ENCODE measurements around the gene GOLPH3L.
A peak's percentile ranks its signal among the peaks of the same experiment; 100 is the strongest.
"Not testable (repeated sequence)": the region's sequence is repeated elsewhere in the genome, so short reads cannot be mapped to it uniquely, and the experiment has no call there.

The GOLPH3L gene

DNA sequence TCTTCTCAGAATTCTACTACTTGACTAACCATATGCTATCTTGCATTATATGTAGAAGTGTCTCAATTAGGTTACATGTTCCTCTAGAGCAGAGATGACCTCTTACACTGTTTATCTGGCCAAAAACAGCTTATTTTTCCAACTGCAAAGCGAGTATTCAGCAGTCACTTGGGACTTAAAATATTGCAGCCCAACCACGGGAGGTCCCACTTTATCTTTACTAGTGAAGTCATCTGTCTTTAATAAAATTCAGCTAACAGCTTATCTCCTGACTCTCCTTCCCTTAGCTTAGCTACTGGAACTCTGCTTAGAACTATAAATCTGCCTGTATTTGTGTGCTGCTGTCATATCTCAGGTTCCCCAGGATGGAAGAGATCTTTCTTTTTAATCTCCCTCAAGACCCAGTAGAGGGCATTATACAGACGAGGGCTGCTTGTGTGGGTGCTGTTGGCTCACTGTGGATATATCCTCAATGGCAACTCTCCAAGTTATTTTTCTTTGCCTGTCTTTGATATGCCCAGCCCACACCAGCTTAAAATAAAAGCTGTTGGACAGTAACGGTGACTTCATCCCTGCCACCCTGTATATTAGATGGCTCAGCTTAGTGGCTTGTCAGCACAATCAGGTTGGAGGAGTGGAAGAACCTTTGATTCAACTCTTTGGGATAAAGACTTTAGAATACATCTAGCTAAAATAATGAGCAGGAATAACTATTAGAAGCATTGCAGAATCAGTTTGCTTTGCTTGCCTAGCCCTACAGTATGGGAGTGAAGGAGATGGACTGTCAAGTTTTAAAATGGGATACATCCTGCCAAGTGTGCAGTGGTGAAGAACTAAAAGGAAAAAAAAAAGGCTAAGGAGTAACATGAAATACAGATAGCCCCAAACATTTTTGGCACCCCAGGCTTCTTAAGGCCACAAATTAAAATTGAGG is 77.1 kb downstream of the GOLPH3L start:
- peak in 2 of 51 donors; percentile 10 to 11 for DNase-seq

GRCh38 chr1:150615346-150616201 is 81.4 kb downstream of the GOLPH3L start:
- DNase-seq = no peak

GRCh38 chr1:150613061-150613920 is 83.7 kb downstream of the GOLPH3L start:
- DNase-seq = peak in 1 of 51 donors; percentile 6

DNA sequence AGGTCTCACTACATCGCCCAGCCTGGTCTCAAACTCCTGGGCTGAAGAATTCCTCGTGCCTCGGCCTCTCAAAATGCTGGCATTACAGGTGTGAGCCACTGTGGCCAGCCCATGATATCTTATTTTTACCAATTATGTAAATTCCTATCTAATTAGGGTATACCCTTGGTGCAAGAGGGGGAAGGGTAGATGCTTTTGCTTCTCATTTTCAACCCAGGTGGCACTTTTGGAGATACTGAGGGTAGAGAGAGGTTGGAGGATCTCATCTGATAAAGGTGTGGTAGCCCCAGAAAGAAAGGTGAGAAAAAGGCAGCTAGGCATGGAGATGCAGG is 85.0 kb downstream of the GOLPH3L start:
- no peak for DNase-seq

DNA sequence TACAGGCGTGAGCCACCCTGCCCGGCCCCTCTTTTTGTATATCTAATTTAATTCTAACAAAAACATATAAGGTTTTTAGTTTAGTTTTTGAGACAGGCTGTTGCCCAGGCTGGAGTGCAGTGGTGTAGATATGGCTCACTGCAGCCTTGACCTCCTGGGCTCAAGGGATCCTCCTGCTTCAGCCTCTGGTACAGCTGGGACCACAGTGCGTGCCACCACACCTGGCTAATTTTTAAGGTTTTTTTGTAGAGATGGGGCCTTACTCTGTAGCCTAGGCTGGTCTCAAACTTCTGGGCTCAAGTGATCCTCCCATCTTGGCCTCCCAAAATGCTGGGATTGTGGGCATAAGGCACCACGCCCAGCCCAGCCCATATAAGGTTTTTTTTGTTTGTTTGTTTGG is 86.4 kb downstream of the GOLPH3L start:
- DNase-seq = no peak

DNA sequence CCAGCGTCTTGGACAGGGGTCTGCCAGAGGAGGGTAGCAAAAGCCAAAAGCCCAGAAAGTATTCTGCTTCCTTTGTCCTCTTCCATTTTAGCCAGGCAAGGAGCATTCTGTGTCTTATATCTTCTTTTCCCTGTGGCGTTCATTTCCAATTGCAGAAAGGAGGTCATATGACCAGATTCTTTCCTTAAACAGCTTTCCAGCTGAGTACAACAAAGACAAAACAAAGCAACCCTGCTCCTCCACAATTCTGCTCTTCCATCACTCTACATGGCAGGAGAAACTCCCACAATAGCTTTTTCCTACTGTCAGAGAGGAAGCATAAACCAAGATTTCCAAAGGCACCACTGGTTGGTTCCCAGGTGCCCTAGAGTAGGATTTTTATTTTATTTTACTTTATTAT is 87.2 kb downstream of the GOLPH3L start:
- DNase-seq = peak in 1 of 51 donors; percentile 29

GRCh38 chr1:150606463-150607142 is 90.4 kb downstream of the GOLPH3L start:
- no peak for DNase-seq

GRCh38 chr1:150605451-150605731 is 91.6 kb downstream of the GOLPH3L start:
- not testable (repeated sequence) for DNase-seq

GRCh38 chr1:150604226-150604588 is 92.7 kb downstream of the GOLPH3L start:
- no peak for DNase-seq

DNA sequence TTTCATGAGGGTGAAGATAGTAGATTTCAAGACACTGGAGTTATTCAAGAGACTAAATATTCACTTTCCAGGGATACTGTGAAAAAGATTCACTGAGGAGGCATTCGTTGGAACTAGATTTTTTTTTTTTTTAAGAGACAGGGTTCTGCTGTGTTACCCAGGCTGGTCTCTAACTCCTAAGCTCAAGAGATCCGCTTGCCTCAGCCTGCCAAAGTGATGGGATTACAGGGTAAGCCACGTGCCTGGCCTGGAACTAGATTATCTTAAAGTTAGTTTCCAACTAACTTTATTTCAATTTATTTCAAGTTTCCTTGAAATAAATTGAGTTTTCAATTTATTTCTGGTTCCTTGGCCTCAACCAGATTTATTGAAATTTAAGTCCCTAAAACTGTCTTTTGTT is 93.2 kb downstream of the GOLPH3L start:
- DNase-seq = no peak

DNA sequence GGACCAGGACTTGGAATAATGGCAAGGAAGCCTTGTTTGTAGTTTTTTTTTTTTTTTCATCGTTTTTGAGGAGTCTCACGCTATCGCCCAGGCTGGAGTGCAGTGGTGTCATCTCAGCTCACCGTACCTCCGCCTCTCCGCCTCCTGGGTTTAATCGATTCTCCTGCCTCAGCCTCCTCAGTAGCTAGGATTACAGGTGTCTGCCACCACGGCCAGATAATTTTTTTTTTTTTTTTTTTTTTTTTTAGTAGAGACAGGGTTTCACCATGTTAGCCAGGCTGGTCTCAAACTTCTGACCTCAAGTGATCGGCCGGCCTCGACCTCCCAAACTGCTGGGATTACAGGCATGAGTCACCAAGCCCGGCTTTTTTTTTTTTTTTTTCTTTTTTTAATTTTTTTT is 94.6 kb downstream of the GOLPH3L start:
- not testable (repeated sequence) for DNase-seq

GRCh38 chr1:150601540-150601939 is 95.4 kb downstream of the GOLPH3L start:
- DNase-seq = no peak

- not testable (repeated sequence) for DNase-seq
Measured at GRCh38 chr1:150598346-150598745, 98.6 kb downstream of the GOLPH3L start.

DNA sequence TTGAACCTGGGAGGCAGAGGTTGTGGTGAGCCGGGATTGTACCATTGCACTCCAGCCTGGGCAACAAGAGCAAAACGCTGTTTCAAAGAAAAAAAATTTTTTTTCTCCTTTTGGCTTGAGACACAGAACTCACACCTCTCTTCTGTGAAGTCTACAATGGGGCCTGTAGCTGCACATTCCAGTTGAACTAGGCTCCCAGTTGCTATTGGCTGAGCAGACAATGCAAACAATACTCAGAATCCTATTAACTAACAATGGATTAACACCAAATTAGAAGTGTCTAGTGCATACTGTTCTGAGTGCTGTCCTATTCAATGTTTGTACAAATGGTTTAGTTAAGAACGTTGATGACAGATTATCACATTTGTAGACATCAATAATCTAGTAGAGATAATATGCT is 100.0 kb downstream of the GOLPH3L start:
- no peak for DNase-seq
